Neural cell (in vitro differentiated cells): ENCODE measurements around the gene CA9. TPM values are rescaled to one million over a fixed set of nuclear protein-coding genes. Genes with fewer than 3 reads are reported as not detected.

Source experiments
- H2AFZ ChIP-seq: fragments of 200-600, 300-800 bp; sonication (generic), shearing (Covaris generic); 2 replicates; pipeline ENCODE4 v1.6.0; 2014; ENCODE audit warnings: low read depth, mild to moderate bottlenecking, antibody characterized with exemption, low read length, moderate library complexity
- H3F3A ChIP-seq: fragments of 200-600 bp; shearing (Covaris generic); 2 replicates; pipeline ENCODE4 v1.6.1; 2016; ENCODE audit warnings: mild to moderate bottlenecking, moderate library complexity, mixed read lengths, antibody characterized with exemption, low read length; ENCODE audit not compliant: insufficient read depth, poor library complexity, severe bottlenecking
- H3K27ac ChIP-seq: fragments of 200-600, 300-800 bp; sonication (generic), shearing (Covaris generic); 2 replicates; pipeline ENCODE4 v1.5.1; 2014; ENCODE audit warnings: mild to moderate bottlenecking, low read length, moderate library complexity
- H3K27me3 ChIP-seq: fragments of 300-800, 200-600 bp; sonication (generic), shearing (Covaris generic); 2 replicates; pipeline ENCODE4 v1.6.0; 2014; ENCODE audit warnings: mild to moderate bottlenecking, low read depth, low read length, moderate library complexity; ENCODE audit not compliant: insufficient read depth
- H3K36me3 ChIP-seq: fragments of 300-800, 200-600 bp; sonication (generic), shearing (Covaris generic); 2 replicates; pipeline ENCODE4 v1.5.1; 2014; ENCODE audit warnings: mild to moderate bottlenecking, antibody characterized with exemption, low read length, moderate library complexity; ENCODE audit not compliant: insufficient read depth
- H3K4me2 ChIP-seq: fragments of 300-800, 200-600 bp; sonication (generic), shearing (Covaris generic); 2 replicates; pipeline ENCODE4 v1.6.0; 2014; ENCODE audit warnings: mild to moderate bottlenecking, low read length
- H3K4me3 ChIP-seq: fragments of 300-800, 200-600 bp; sonication (generic), shearing (Covaris generic); 2 replicates; pipeline ENCODE4 v1.5.1; 2014; ENCODE audit warnings: mild to moderate bottlenecking, low read length, moderate library complexity
- H3K79me2 ChIP-seq: fragments of 200-600 bp; shearing (Covaris generic); replicated peaks from 2 replicates; pipeline ENCODE4 v1.6.0; 2014; ENCODE audit warnings: mild to moderate bottlenecking, low read length, moderate library complexity; ENCODE audit not compliant: insufficient read depth
- H3K9ac ChIP-seq: fragments of 300-800, 200-600 bp; sonication (generic), shearing (Covaris generic); 2 replicates; pipeline ENCODE4 v1.6.1; 2016; ENCODE audit warnings: mild to moderate bottlenecking, low read length, mixed read lengths
- H3K9me2 ChIP-seq: fragments of 200-600 bp; shearing (Covaris generic); 2 replicates; pipeline ENCODE4 v1.6.1; 2016; ENCODE audit warnings: mild to moderate bottlenecking, low read length, mixed read lengths; ENCODE audit not compliant: insufficient read depth
- H3K9me3 ChIP-seq: fragments of 200-600, 300-800 bp; sonication (generic), shearing (Covaris generic); 2 replicates; pipeline ENCODE4 v1.6.1; 2016; ENCODE audit warnings: mild to moderate bottlenecking, mixed run types, low read length, moderate library complexity, mixed read lengths
- H4K20me1 ChIP-seq: fragments of 200-600 bp; shearing (Covaris generic); 2 replicates; pipeline ENCODE4 v1.6.1; 2016; ENCODE audit warnings: mild to moderate bottlenecking, mixed run types; ENCODE audit not compliant: insufficient read depth
- CTCF ChIP-seq: fragments of 450-650 bp; IDR thresholded peaks from 2 replicates; pipeline ENCODE4 v1.5.1; 2014; ENCODE audit warnings: antibody characterized with exemption, mild to moderate bottlenecking, moderate library complexity; ENCODE audit not compliant: poor library complexity, severe bottlenecking
- EP300 ChIP-seq: fragments of 450-650 bp; conservative IDR thresholded peaks from 2 replicates; pipeline ENCODE4 v1.6.1; 2014; ENCODE audit warnings: antibody characterized with exemption, mild to moderate bottlenecking, moderate library complexity; ENCODE audit not compliant: poor library complexity, severe bottlenecking
- EZH2 ChIP-seq: fragments of 200-600, 300-800 bp; shearing (Covaris generic), sonication (generic); IDR thresholded peaks from 2 replicates; pipeline ENCODE4 v1.6.1; 2014; ENCODE audit warnings: antibody characterized with exemption, low read length, borderline replicate concordance, mild to moderate bottlenecking; ENCODE audit not compliant: insufficient read depth, poor library complexity, severe bottlenecking
- MXI1 ChIP-seq: fragments of 450-650 bp; conservative IDR thresholded peaks from 2 replicates; pipeline ENCODE4 v1.6.1; 2014; ENCODE audit warnings: antibody characterized with exemption, mild to moderate bottlenecking; ENCODE audit not compliant: poor library complexity, severe bottlenecking
- POLR2AphosphoS5 ChIP-seq: IDR thresholded peaks from 2 replicates; pipeline ENCODE4 v1.6.1; 2012
- REST ChIP-seq: IDR thresholded peaks from 2 replicates; pipeline ENCODE4 v1.6.1; 2012; ENCODE audit warnings: borderline replicate concordance
- SMC3 ChIP-seq: fragments of 450-650 bp; conservative IDR thresholded peaks from 2 replicates; pipeline ENCODE4 v1.6.1; 2014; ENCODE audit warnings: antibody characterized with exemption, mild to moderate bottlenecking, moderate library complexity; ENCODE audit not compliant: poor library complexity
- TAF1 ChIP-seq: IDR thresholded peaks from 2 replicates; pipeline ENCODE4 v1.6.1; 2012; ENCODE audit warnings: low read depth
- polyA plus RNA-seq: library from polyadenylated mRNA; depleted of rRNA; stranded (reverse); fragments of >200 nt; gene quantifications from 2 replicates; pipeline ENCODE4 v1.2.3, GENCODE V29; 2014

Gene CA9
- polyA plus RNA-seq, 1 donor from 2014 or later = not detected

- H3K27me3 ChIP-seq = peaks cover 10% of the 10 kb centered on the region
- H4K20me1 ChIP-seq = no peaks in the 10 kb centered on the region
- no peak overlapping the region for H3K4me2 ChIP-seq
- no peaks in the 10 kb centered on the region for H3F3A ChIP-seq
- no peaks in the 10 kb centered on the region for H3K36me3 ChIP-seq
- H3K9me2 ChIP-seq = no peaks in the 10 kb centered on the region
- no peaks in the 10 kb centered on the region for H3K9me3 ChIP-seq
- no peak overlapping the region for H2AFZ ChIP-seq
- H3K79me2 ChIP-seq = no peaks in the 10 kb centered on the region
- no peak overlapping the region for H3K9ac ChIP-seq
- no peak overlapping the region for H3K4me3 ChIP-seq
- TF ChIP-seq POLR2AphosphoS5 = no peak
- TF ChIP-seq SMC3 = no peak
- H3K27ac ChIP-seq = no peak overlapping the region
Measured at GRCh38 chr9:35684921-35685320, 11.2 kb downstream of the CA9 start.

GRCh38 chr9:35685506-35685905 lies 11.8 kb downstream of the CA9 start:
- no peaks in the 10 kb centered on the region for H4K20me1 ChIP-seq
- H3K36me3 ChIP-seq = no peaks in the 10 kb centered on the region
- H3K9ac ChIP-seq = no peak overlapping the region
- no peak overlapping the region for H3K27ac ChIP-seq
- H3K4me3 ChIP-seq = no peak overlapping the region
- no peaks in the 10 kb centered on the region for H3K79me2 ChIP-seq
- H3F3A ChIP-seq = no peaks in the 10 kb centered on the region
- no peaks in the 10 kb centered on the region for H3K9me3 ChIP-seq
- H3K9me2 ChIP-seq = no peaks in the 10 kb centered on the region
- H3K27me3 ChIP-seq = peaks cover 16% of the 10 kb centered on the region
- H3K4me2 ChIP-seq = no peak overlapping the region
- TF ChIP-seq CTCF (no peak), MXI1 (no peak), REST (no peak), TAF1 (no peak), EP300 (no peak), POLR2AphosphoS5 (no peak), SMC3 (no peak), EZH2 (no peak)
- H2AFZ ChIP-seq = no peak overlapping the region
